GM06990 (cell line): ENCODE results near the gene CXXC5.
"Not testable (repeated sequence)": the region's sequence is repeated elsewhere in the genome, so short reads cannot be mapped to it uniquely, and the experiment has no call there.

ENCODE experiments used
- DNase-seq: peaks from one replicate; pipeline ENCODE4 v3.0.0-alpha.2; 2011; ENCODE audit not compliant: insufficient read length; ENCODE audit errors: extremely low read depth
- H3K27me3 ChIP-seq: replicated peaks from 2 replicates; pipeline ENCODE4 v1.6.0; 2011; ENCODE audit warnings: low read length; ENCODE audit not compliant: control insufficient read depth, insufficient read depth
- H3K36me3 ChIP-seq: 2 replicates; pipeline ENCODE4 v1.5.1; 2011; ENCODE audit warnings: low read length; ENCODE audit not compliant: control insufficient read depth, insufficient read depth
- H3K4me3 ChIP-seq: replicated peaks from 2 replicates; pipeline ENCODE4 v1.5.1; 2011; ENCODE audit warnings: low read depth, mild to moderate bottlenecking, control low read depth, low read length
- CTCF ChIP-seq: IDR thresholded peaks from 2 replicates; pipeline ENCODE4 v1.5.1; 2011; ENCODE audit warnings: low read length, control low read depth, mild to moderate bottlenecking, inconsistent platforms; ENCODE audit not compliant: insufficient read depth, poor library complexity, severe bottlenecking

The CXXC5 gene

GRCh38 chr5:139710319-139711066 is 62.3 kb downstream of the CXXC5 start:
- H3K27me3 ChIP-seq = no peaks in the 10 kb centered on the region; the same call in 1 of the 2 replicates
- H3K4me3 ChIP-seq = peak overlapping the region; percentile 55
- no peak for TF ChIP-seq CTCF
- H3K36me3 ChIP-seq = no peaks in the 10 kb centered on the region
- peak; percentile 77 for DNase-seq

GRCh38 chr5:139711067-139711905 is 63.1 kb downstream of the CXXC5 start:
- TF ChIP-seq CTCF = peak; percentile 42
- Histone ChIP-seq H3K36me3 (no peaks in the 10 kb centered on the region), H3K4me3 (peak overlapping the region; percentile 55), H3K27me3 (no peaks in the 10 kb centered on the region; the same call in 1 of the 2 replicates)
- DNase-seq = peak; percentile 62

GRCh38 chr5:139711906-139712224 is 63.7 kb downstream of the CXXC5 start:
- Histone ChIP-seq H3K27me3 (no peaks in the 10 kb centered on the region; the same call in 1 of the 2 replicates), H3K4me3 (peak overlapping the region; percentile 55), H3K36me3 (no peaks in the 10 kb centered on the region)
- no peak for DNase-seq
- no peak for TF ChIP-seq CTCF

- DNase-seq = no peak
- Histone ChIP-seq H3K36me3 (no peaks in the 10 kb centered on the region), H3K27me3 (no peaks in the 10 kb centered on the region; the same call in 1 of the 2 replicates), H3K4me3 (no peak overlapping the region)
- no peak for TF ChIP-seq CTCF
Observed at GRCh38 chr5:139712412-139712811, 64.3 kb downstream of the CXXC5 start.

GRCh38 chr5:139713898-139714297 is 65.7 kb downstream of the CXXC5 start:
- H3K4me3 ChIP-seq, DNase-seq, H3K27me3 ChIP-seq, H3K36me3 ChIP-seq: not testable (repeated sequence)

DNA sequence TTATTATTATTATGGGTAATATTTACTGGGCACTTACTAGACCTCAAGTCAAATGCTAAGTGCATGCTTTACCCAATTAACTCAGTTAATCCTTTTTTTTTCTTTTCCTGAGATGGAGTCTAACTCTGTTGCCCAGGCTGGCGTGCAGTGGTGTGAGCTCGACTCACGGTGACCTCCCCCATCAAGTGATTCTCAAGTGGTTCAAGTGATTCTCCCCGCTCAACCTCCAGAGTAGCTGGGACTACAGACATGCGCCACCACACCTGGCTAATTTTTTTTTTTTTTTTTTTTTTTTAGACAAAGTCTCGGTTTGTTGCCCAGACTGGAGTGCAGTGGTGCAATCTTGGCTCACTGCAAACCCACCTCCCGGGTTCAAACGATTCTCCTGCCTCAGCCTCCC is 69.1 kb downstream of the CXXC5 start:
- no peaks in the 10 kb centered on the region; the same call in 1 of the 2 replicates for H3K27me3 ChIP-seq
- no peak for DNase-seq
- no peak overlapping the region for H3K4me3 ChIP-seq
- H3K36me3 ChIP-seq = no peaks in the 10 kb centered on the region
- no peak for TF ChIP-seq CTCF

- DNase-seq, H3K27me3 ChIP-seq, H3K4me3 ChIP-seq, H3K36me3 ChIP-seq: not testable (repeated sequence)
Observed at GRCh38 chr5:139718403-139718802, 70.3 kb downstream of the CXXC5 start.

DNA sequence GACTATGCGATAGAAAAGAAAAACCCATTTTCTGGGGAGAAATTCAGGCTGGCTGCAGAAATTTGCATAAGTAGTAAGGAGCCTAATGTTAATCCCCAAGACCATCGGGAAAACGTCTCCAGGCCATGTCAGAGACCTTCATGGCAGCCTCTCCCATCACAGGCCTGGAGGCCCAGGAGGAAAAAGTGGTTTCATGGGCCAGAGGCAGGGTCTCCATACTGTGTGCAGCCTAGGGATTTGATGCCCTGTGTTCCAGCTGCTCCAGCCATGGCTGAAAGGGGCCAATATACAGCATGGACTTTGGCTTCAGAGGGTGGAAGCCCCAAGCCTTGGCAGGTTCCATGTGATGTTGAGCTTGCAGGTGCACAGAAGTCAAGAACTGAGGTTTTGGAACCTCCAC is 71.8 kb downstream of the CXXC5 start:
- H3K4me3 ChIP-seq, H3K27me3 ChIP-seq, H3K36me3 ChIP-seq, DNase-seq: not testable (repeated sequence)
